B cell (primary cell): ENCODE measurements around the gene TOMM40. TPM values are rescaled to one million over a fixed set of nuclear protein-coding genes. Genes with fewer than 3 reads are reported as not detected.
A peak's percentile ranks its signal among the peaks of the same experiment; 100 is the strongest.

Experiments used
- ATAC-seq: fragments of 200-7000 bp; cut with Tn5 transposase; one replicate; pipeline ENCODE4 v1.10.0; 2021; ENCODE audit warnings: low read depth, mild to moderate bottlenecking, moderate number of reproducible peaks, moderate library complexity
- CTCF ChIA-PET: fragments of 350-600 bp; sonication (Branson Sonifier 250); formaldehyde crosslinking; loops from one replicate; lab custom pipeline; 2021; ENCODE audit warnings: antibody characterized with exemption, inconsistent platforms; lab: Charles Lee
- POLR2A ChIA-PET: fragments of 350-600 bp; sonication (Branson Sonifier 250); formaldehyde crosslinking; loops from one replicate; lab custom pipeline; 2021; ENCODE audit warnings: antibody characterized with exemption; lab: Charles Lee
- DNase-seq: peaks from one replicate; pipeline ENCODE4 v3.0.0; 2013
- H2AFZ ChIP-seq: 2 replicates; pipeline ENCODE4 v1.6.1; 2012; ENCODE audit warnings: mild to moderate bottlenecking, low read depth, low read length; ENCODE audit not compliant: insufficient read depth, poor library complexity, severe bottlenecking
- H3K27ac ChIP-seq, 2 donors: 1 replicate in 1 of 2; 2 replicates in 1 of 2; pipeline ENCODE4 v1.5.1; 2012 to 2013; ENCODE audit warnings: low read length in 2 of 2, mild to moderate bottlenecking in 2 of 2, moderate library complexity in 1 of 2
- H3K27me3 ChIP-seq, 4 experiments: fragments of 200-600 bp in 1 of 4; sonication (generic) in 1 of 4; replicated peaks in 1 of 4; 1 replicate in 2 of 4; 2 replicates in 2 of 4; pipeline versions ENCODE4 v1.6.1 to v1.7.0; 2013 to 2016; ENCODE audit warnings: low read length in 3 of 4, mild to moderate bottlenecking in 2 of 4, mixed read lengths in 1 of 4, moderate library complexity in 1 of 4; ENCODE audit not compliant: insufficient read depth in 4 of 4, control insufficient read depth in 3 of 4; ENCODE audit errors: control extremely low read depth in 1 of 4
- H3K36me3 ChIP-seq, 2 experiments: replicated peaks in 1 of 2; 1 replicate in 1 of 2; 2 replicates in 1 of 2; pipeline versions ENCODE4 v1.6.1 to v1.7.1; 2013; ENCODE audit warnings: low read length in 1 of 2; ENCODE audit not compliant: insufficient read depth in 2 of 2, control insufficient read depth in 1 of 2; ENCODE audit errors: control extremely low read depth in 1 of 2, extremely low read depth in 1 of 2
- H3K4me1 ChIP-seq, 2 donors: fragments of 200-600 bp in 1 of 2; sonication (generic) in 1 of 2; 1 replicate in 1 of 2; 2 replicates in 1 of 2; pipeline versions ENCODE4 v1.5.1 to v1.6.1; 2013 to 2017; ENCODE audit warnings: low read length in 2 of 2; ENCODE audit not compliant: control insufficient read depth in 2 of 2, insufficient read depth in 2 of 2
- H3K4me2 ChIP-seq: replicated peaks from 2 replicates; pipeline ENCODE3; 2012; ENCODE audit warnings: mild to moderate bottlenecking, low read depth, low read length; ENCODE audit not compliant: poor library complexity, severe bottlenecking
- H3K4me3 ChIP-seq, 5 experiments: fragments of 200-600 bp in 1 of 5; sonication (generic) in 1 of 5; 1 replicate in 3 of 5; 2 replicates in 2 of 5; pipeline versions ENCODE4 v1.5.1 to v1.7.0; 2011 to 2016; ENCODE audit warnings: low read length in 4 of 5, mild to moderate bottlenecking in 4 of 5, low read depth in 2 of 5, control low read depth in 1 of 5, moderate library complexity in 1 of 5; ENCODE audit not compliant: insufficient read depth in 1 of 5; ENCODE audit errors: control extremely low read depth in 1 of 5, extremely low read depth in 1 of 5
- H3K79me2 ChIP-seq: fragments of 200-600 bp; sonication (generic); one replicate; pipeline ENCODE4 v1.6.0; 2016; ENCODE audit warnings: low read length; ENCODE audit not compliant: control insufficient read depth, insufficient read depth
- H3K9ac ChIP-seq: fragments of 200-600 bp; sonication (generic); 2 replicates; pipeline ENCODE4 v1.6.1; 2017; ENCODE audit warnings: mild to moderate bottlenecking, low read length, moderate library complexity
- H3K9me3 ChIP-seq, 3 donors: one replicate each; pipeline versions ENCODE4 v1.6.1 to v1.7.1; 2013; ENCODE audit warnings: low read length in 2 of 3; ENCODE audit not compliant: control insufficient read depth in 2 of 3, insufficient read depth in 1 of 3; ENCODE audit errors: control extremely low read depth in 1 of 3
- H4K20me1 ChIP-seq: 2 replicates; pipeline ENCODE4 v1.6.0; 2012; ENCODE audit warnings: mild to moderate bottlenecking, low read length; ENCODE audit not compliant: insufficient read depth, control insufficient read depth, poor library complexity, severe bottlenecking
- H3K27ac Mint-ChIP-seq: one replicate; pipeline ENCODE4 v1.8.0; 2021; ENCODE audit warnings: mixed read lengths
- H3K27me3 Mint-ChIP-seq: one replicate; pipeline ENCODE4 v1.8.0; 2021; ENCODE audit warnings: mixed read lengths
- H3K4me1 Mint-ChIP-seq: one replicate; pipeline ENCODE4 v1.8.0; 2021; ENCODE audit warnings: mixed read lengths
- H3K4me3 Mint-ChIP-seq: one replicate; pipeline ENCODE4 v1.8.0; 2021; ENCODE audit warnings: mixed read lengths
- H3K9me3 Mint-ChIP-seq: one replicate; pipeline ENCODE4 v1.8.0; 2022; ENCODE audit warnings: mixed read lengths; ENCODE audit not compliant: insufficient read depth
- CTCF ChIP-seq: fragments of 200-600 bp; IDR thresholded peaks from one replicate; pipeline ENCODE4 v1.8.0; 2022; ENCODE audit warnings: antibody characterized with exemption, mild to moderate bottlenecking
- EZH2 ChIP-seq: IDR thresholded peaks from 2 replicates; pipeline ENCODE4 v1.6.1; 2012; ENCODE audit warnings: borderline replicate concordance, low read depth, mild to moderate bottlenecking, moderate library complexity, low read length; ENCODE audit not compliant: insufficient read depth, poor library complexity, severe bottlenecking
- WGBS: methylation state at CpG from one replicate; pipeline ENCODE4 v1.1.5; 2013; ENCODE audit warnings: missing lambda C conversion rate; ENCODE audit not compliant: insufficient coverage; 5-methylcytosine and 5-hydroxymethylcytosine counted together
- intact Hi-C: fragments of 100-400 bp; cut with micrococcal nuclease; formaldehyde crosslinking; loops from one replicate; pipeline ENCODE4 v1.10.0; 2022
- polyA plus RNA-seq: library from polyadenylated mRNA; depleted of rRNA; stranded (reverse); fragments of >200 nt; gene quantifications from 2 replicates; pipeline ENCODE4 v1.2.3, GENCODE V29; 2012
- total RNA-seq, 2 donors: library from RNA; stranded (reverse); fragments of 120-200 nt in 1 of 2; gene quantifications; 1 replicate in 1 of 2; 2 replicates in 1 of 2; pipeline versions ENCODE4 v1.2.3 to v1.2.4, GENCODE V29; 2013 to 2022

Gene TOMM40
- total and polyA plus RNA-seq, 2 donors (not counting 1 experiment from before 2014, with no cell fraction given), result 30.9 to 31.1 TPM

- H3K4me1 Mint-ChIP-seq, result peaks cover 22% of the 10 kb centered on the region
- H3K9me3 Mint-ChIP-seq, result peaks cover 3% of the 10 kb centered on the region
- H4K20me1 ChIP-seq, result no peaks in the 10 kb centered on the region
- H3K36me3 ChIP-seq, result no peaks in the 10 kb centered on the region
- H3K4me3 Mint-ChIP-seq, result peak overlapping the region; percentile 83
- DNase-seq (no peak), ATAC-seq (no peak)
- H3K27ac ChIP-seq, result no peak overlapping the region
- H2AFZ ChIP-seq, result peak overlapping the region; percentile 74
- H3K27ac Mint-ChIP-seq, result no peak overlapping the region
- TF ChIP-seq EZH2 (no peak), CTCF (no peak)
- peaks cover 0 to 42% (median 19%) of the 10 kb centered on the region in 4 experiments for H3K27me3 ChIP-seq
- peak overlapping the region; percentile 19 to 64 (median 47) for H3K4me3 ChIP-seq
- ChIA-PET CTCF (interaction anchor here (1.4 kb wide), 1 partner anchor 121 kb away, joined by 7 read pairs; no protein-coding TSS in a partner anchor), POLR2A (interaction anchor here (0.6 to 0.7 kb wide), 2 partner anchors 207 to 484 kb away, joined by 5 to 6 read pairs; no protein-coding TSS in a partner anchor)
- WGBS, result 17% methylated on average over 12 of the region's 12 CpGs
- peak overlapping the region; percentile 90 for H3K4me2 ChIP-seq
- intact Hi-C loops, result loop anchor here (10.0 kb wide), 3 partner anchors 70 to 190 kb away; partner anchors contain the start of gene CBLC
- H3K9ac ChIP-seq, result peak overlapping the region; percentile 62
- peaks cover 0 to 22% (median 0%) of the 10 kb centered on the region in 3 donors for H3K9me3 ChIP-seq
- H3K27me3 Mint-ChIP-seq, result peaks cover 38% of the 10 kb centered on the region
- no peaks in the 10 kb centered on the region for H3K79me2 ChIP-seq
- H3K4me1 ChIP-seq, result peaks cover 35% of the 10 kb centered on the region in 2 donors
These were observed 45.8 kb upstream of the TOMM40 start for GRCh38 chr19:44845286-44845611.
